H9 (cell line): Measurements from ENCODE around the gene NEK11. TPM values are rescaled to one million over a fixed set of nuclear protein-coding genes. Genes with fewer than 3 reads are reported as not detected.

Experiments used
- DNase-seq: peaks from one replicate; pipeline ENCODE4 v3.0.0-alpha.2; 2017
- H2AFZ ChIP-seq: one replicate; pipeline ENCODE4 v1.6.1; 2013; ENCODE audit warnings: mild to moderate bottlenecking, low read length, control low read depth, moderate library complexity
- H2AK5ac ChIP-seq: 2 replicates; pipeline ENCODE4 v1.6.1; 2013; ENCODE audit warnings: low read length, control low read depth, mixed read lengths; ENCODE audit not compliant: insufficient read length
- H2BK120ac ChIP-seq: one replicate; pipeline ENCODE4 v1.6.1; 2013; ENCODE audit warnings: low read depth, mild to moderate bottlenecking, low read length, control low read depth, inconsistent platforms; ENCODE audit not compliant: poor library complexity, severe bottlenecking
- H2BK12ac ChIP-seq: 2 replicates; pipeline ENCODE4 v1.6.1; 2013; ENCODE audit warnings: low read length, control low read depth, mixed read lengths, low read depth; ENCODE audit not compliant: insufficient read length
- H2BK15ac ChIP-seq: 2 replicates; pipeline ENCODE4 v1.6.1; 2013; ENCODE audit warnings: low read depth, low read length, control low read depth
- H2BK20ac ChIP-seq: one replicate; pipeline ENCODE4 v1.6.1; 2013; ENCODE audit warnings: low read depth, mild to moderate bottlenecking, low read length, control low read depth, inconsistent platforms; ENCODE audit not compliant: poor library complexity, severe bottlenecking
- H2BK5ac ChIP-seq: 2 replicates; pipeline ENCODE4 v1.6.1; 2013; ENCODE audit warnings: low read length, control low read depth, mixed read lengths; ENCODE audit not compliant: insufficient read length
- H3K14ac ChIP-seq: 2 replicates; pipeline ENCODE4 v1.6.1; 2013; ENCODE audit warnings: low read length, control low read depth; ENCODE audit not compliant: insufficient read depth
- H3K18ac ChIP-seq: 2 replicates; pipeline ENCODE4 v1.6.1; 2013; ENCODE audit warnings: low read depth, mild to moderate bottlenecking, mixed read lengths, low read length, control low read depth; ENCODE audit not compliant: insufficient read length
- H3K23ac ChIP-seq: 2 replicates; pipeline ENCODE4 v1.6.1; 2013; ENCODE audit warnings: low read length, control low read depth, mixed read lengths, low read depth; ENCODE audit not compliant: insufficient read length
- H3K23me2 ChIP-seq: 2 replicates; pipeline ENCODE4 v1.6.1; 2013; ENCODE audit warnings: low read depth, mild to moderate bottlenecking, mixed read lengths, low read length, control low read depth; ENCODE audit not compliant: insufficient read length, poor library complexity, severe bottlenecking
- H3K27ac ChIP-seq: 2 replicates; pipeline ENCODE4 v1.5.1; 2013; ENCODE audit warnings: low read length, control low read depth, mixed read lengths, low read depth; ENCODE audit not compliant: insufficient read length
- H3K27me3 ChIP-seq: 2 replicates; pipeline ENCODE4 v1.6.1; 2013; ENCODE audit warnings: low read length, control low read depth, inconsistent platforms; ENCODE audit not compliant: insufficient read depth
- H3K4ac ChIP-seq: 2 replicates; pipeline ENCODE4 v1.6.1; 2013; ENCODE audit warnings: low read depth, mild to moderate bottlenecking, control low read depth, inconsistent platforms, low read length, moderate library complexity
- H3K4me1 ChIP-seq: 2 replicates; pipeline ENCODE4 v1.6.1; 2013; ENCODE audit warnings: low read length, control low read depth, inconsistent platforms; ENCODE audit not compliant: insufficient read depth
- H3K4me2 ChIP-seq: 2 replicates; pipeline ENCODE4 v1.6.1; 2013; ENCODE audit warnings: low read length, control low read depth, mixed read lengths; ENCODE audit not compliant: insufficient read length, insufficient read depth
- H3K56ac ChIP-seq: 2 replicates; pipeline ENCODE4 v1.6.1; 2013; ENCODE audit warnings: low read depth, mild to moderate bottlenecking, mixed read lengths, low read length, control low read depth; ENCODE audit not compliant: insufficient read length
- H3K79me1 ChIP-seq: 2 replicates; pipeline ENCODE4 v1.6.1; 2013; ENCODE audit warnings: low read depth, mild to moderate bottlenecking, moderate library complexity, low read length, control low read depth, inconsistent platforms; ENCODE audit not compliant: insufficient read depth, poor library complexity, severe bottlenecking
- H3K79me2 ChIP-seq: 2 replicates; pipeline ENCODE4 v1.6.1; 2013; ENCODE audit warnings: low read length, control low read depth, inconsistent platforms; ENCODE audit not compliant: insufficient read depth
- H3K9ac ChIP-seq: 2 replicates; pipeline ENCODE4 v1.6.1; 2013; ENCODE audit warnings: low read length, control low read depth, mixed read lengths; ENCODE audit not compliant: insufficient read length; ENCODE audit errors: extremely low read depth
- H3K9me3 ChIP-seq: one replicate; pipeline ENCODE4 v1.6.1; 2013; ENCODE audit warnings: low read depth, low read length, inconsistent platforms; ENCODE audit not compliant: control insufficient read depth
- H3T11ph ChIP-seq: one replicate; pipeline ENCODE4 v1.6.1; 2013; ENCODE audit warnings: mild to moderate bottlenecking, low read length, control low read depth, inconsistent platforms
- H4K20me1 ChIP-seq: one replicate; pipeline ENCODE4 v1.6.1; 2013; ENCODE audit not compliant: control insufficient read depth, insufficient read length, insufficient read depth
- H4K5ac ChIP-seq: 2 replicates; pipeline ENCODE4 v1.6.1; 2013; ENCODE audit warnings: low read depth, mild to moderate bottlenecking, mixed read lengths, low read length, control low read depth; ENCODE audit not compliant: insufficient read length
- H4K8ac ChIP-seq: replicated peaks from 2 replicates; pipeline ENCODE4 v1.6.1; 2013; ENCODE audit warnings: low read length, control low read depth, mixed read lengths, low read depth; ENCODE audit not compliant: insufficient read length
- H4K91ac ChIP-seq: 2 replicates; pipeline ENCODE4 v1.6.1; 2013; ENCODE audit warnings: low read depth, mild to moderate bottlenecking, moderate library complexity, mixed read lengths, low read length, control low read depth; ENCODE audit not compliant: insufficient read length
- H3K27ac Mint-ChIP-seq, 3 experiments: 2 replicates in 2 of 3; 3 replicates in 1 of 3; pipeline ENCODE4 v1.8.0; 2020 to 2021; ENCODE audit warnings: mixed read lengths in 3 of 3, mild to moderate bottlenecking in 1 of 3, moderate library complexity in 1 of 3
- H3K27me3 Mint-ChIP-seq: 2 replicates; pipeline ENCODE4 v1.8.0; 2021; ENCODE audit warnings: low read depth, mild to moderate bottlenecking, moderate library complexity, mixed read lengths
- H3K36me3 Mint-ChIP-seq, 3 experiments: 2 replicates in 2 of 3; 3 replicates in 1 of 3; pipeline ENCODE4 v1.8.0; 2020 to 2021; ENCODE audit warnings: low read depth in 3 of 3, mixed read lengths in 3 of 3; ENCODE audit not compliant: insufficient read depth in 1 of 3
- H3K4me1 Mint-ChIP-seq, 2 experiments: 2 replicates each; pipeline ENCODE4 v1.8.0; 2020; ENCODE audit warnings: mixed read lengths in 2 of 2
- H3K4me3 Mint-ChIP-seq, 2 experiments: 2 replicates in 1 of 2; 3 replicates in 1 of 2; pipeline ENCODE4 v1.8.0; 2020 to 2021; ENCODE audit warnings: mild to moderate bottlenecking in 2 of 2, mixed read lengths in 2 of 2, moderate library complexity in 1 of 2
- H3K9me3 Mint-ChIP-seq, 2 experiments: 2 replicates in 1 of 2; 3 replicates in 1 of 2; pipeline ENCODE4 v1.8.0; 2020; ENCODE audit warnings: mild to moderate bottlenecking in 2 of 2, mixed read lengths in 2 of 2, moderate library complexity in 1 of 2
- total RNA-seq: library from RNA; stranded (reverse); gene quantifications from 2 replicates; pipeline ENCODE4 v1.2.1, GENCODE V29; 2021
- TF ChIP-seq, protein P1 (sequence below): fragments of 200-600 bp; sonication (generic); conservative IDR thresholded peaks from 3 replicates; pipeline ENCODE4 v1.8.0; 2021; ENCODE audit warnings: antibody characterized with exemption, mild to moderate bottlenecking

The NEK11 gene
- total RNA-seq, 1 experiment from 2014 or later, result 2.5 TPM

DNA sequence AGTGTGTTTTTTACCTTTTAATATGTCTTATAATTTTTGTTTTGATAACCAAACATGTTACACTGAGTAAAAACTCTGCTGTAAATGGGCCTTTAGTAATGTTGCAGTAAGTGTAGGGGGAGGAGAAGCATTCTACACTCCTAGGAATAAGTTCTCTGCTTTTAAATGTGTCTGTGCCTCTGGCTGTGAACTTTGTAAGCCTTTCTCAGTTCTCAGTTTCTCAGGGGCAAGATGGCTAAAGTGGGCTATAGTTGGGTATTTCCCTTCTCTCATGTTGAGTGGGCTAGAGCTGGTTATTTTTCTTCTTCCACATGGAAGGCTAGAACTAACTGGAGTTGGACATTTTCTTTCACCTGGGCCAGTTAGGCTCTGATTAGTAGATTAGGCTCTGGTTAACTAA lies 279.6 kb downstream of the NEK11 start:
- Histone ChIP-seq H3K4ac (no peak overlapping the region), H2AK5ac (no peak overlapping the region), H3K18ac (no peak overlapping the region), H3K56ac (no peak overlapping the region), H3K79me1 (no peaks in the 10 kb centered on the region), H4K5ac (no peak overlapping the region), H2BK20ac (no peak overlapping the region), H3K9me3 (no peaks in the 10 kb centered on the region), H4K91ac (no peak overlapping the region), H2BK5ac (no peak overlapping the region), H3K9ac (no peak overlapping the region), H3K4me2 (no peak overlapping the region), H3K23me2 (no peaks in the 10 kb centered on the region), H2AFZ (no peak overlapping the region), H2BK120ac (no peak overlapping the region), H2BK15ac (no peak overlapping the region), H4K8ac (no peak overlapping the region), H3K23ac (no peak overlapping the region), H3K4me1 (no peaks in the 10 kb centered on the region), H3T11ph (no peak overlapping the region), H4K20me1 (no peaks in the 10 kb centered on the region), H3K14ac (no peak overlapping the region), H3K27ac (no peak overlapping the region), H3K79me2 (no peaks in the 10 kb centered on the region), H3K27me3 (no peaks in the 10 kb centered on the region), H2BK12ac (no peak overlapping the region)
- no peaks in the 10 kb centered on the region for H3K9me3 Mint-ChIP-seq
- no peak for DNase-seq
- no peak overlapping the region for H3K4me3 Mint-ChIP-seq
- no peaks in the 10 kb centered on the region for H3K36me3 Mint-ChIP-seq
- no peak overlapping the region for H3K27ac Mint-ChIP-seq
- H3K4me1 Mint-ChIP-seq, result no peaks in the 10 kb centered on the region
- peaks cover 13% of the 10 kb centered on the region for H3K27me3 Mint-ChIP-seq
- TF ChIP-seq, protein P1, sequence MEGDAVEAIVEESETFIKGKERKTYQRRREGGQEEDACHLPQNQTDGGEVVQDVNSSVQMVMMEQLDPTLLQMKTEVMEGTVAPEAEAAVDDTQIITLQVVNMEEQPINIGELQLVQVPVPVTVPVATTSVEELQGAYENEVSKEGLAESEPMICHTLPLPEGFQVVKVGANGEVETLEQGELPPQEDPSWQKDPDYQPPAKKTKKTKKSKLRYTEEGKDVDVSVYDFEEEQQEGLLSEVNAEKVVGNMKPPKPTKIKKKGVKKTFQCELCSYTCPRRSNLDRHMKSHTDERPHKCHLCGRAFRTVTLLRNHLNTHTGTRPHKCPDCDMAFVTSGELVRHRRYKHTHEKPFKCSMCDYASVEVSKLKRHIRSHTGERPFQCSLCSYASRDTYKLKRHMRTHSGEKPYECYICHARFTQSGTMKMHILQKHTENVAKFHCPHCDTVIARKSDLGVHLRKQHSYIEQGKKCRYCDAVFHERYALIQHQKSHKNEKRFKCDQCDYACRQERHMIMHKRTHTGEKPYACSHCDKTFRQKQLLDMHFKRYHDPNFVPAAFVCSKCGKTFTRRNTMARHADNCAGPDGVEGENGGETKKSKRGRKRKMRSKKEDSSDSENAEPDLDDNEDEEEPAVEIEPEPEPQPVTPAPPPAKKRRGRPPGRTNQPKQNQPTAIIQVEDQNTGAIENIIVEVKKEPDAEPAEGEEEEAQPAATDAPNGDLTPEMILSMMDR, result no peak
